Stimulated activated CD4-positive, alpha-beta T cell treated with anti-CD3 and anti-CD28 coated beads, Interleukin-12 subunit alpha, Interleukin-12 subunit beta, amount 100 ng/mL, for 4 hours (primary cell): ENCODE data around the gene AOPEP.

Experiments used
- DNase-seq: peaks from one replicate; pipeline ENCODE4 v3.0.0-alpha.2; 2020

The AOPEP gene

DNA sequence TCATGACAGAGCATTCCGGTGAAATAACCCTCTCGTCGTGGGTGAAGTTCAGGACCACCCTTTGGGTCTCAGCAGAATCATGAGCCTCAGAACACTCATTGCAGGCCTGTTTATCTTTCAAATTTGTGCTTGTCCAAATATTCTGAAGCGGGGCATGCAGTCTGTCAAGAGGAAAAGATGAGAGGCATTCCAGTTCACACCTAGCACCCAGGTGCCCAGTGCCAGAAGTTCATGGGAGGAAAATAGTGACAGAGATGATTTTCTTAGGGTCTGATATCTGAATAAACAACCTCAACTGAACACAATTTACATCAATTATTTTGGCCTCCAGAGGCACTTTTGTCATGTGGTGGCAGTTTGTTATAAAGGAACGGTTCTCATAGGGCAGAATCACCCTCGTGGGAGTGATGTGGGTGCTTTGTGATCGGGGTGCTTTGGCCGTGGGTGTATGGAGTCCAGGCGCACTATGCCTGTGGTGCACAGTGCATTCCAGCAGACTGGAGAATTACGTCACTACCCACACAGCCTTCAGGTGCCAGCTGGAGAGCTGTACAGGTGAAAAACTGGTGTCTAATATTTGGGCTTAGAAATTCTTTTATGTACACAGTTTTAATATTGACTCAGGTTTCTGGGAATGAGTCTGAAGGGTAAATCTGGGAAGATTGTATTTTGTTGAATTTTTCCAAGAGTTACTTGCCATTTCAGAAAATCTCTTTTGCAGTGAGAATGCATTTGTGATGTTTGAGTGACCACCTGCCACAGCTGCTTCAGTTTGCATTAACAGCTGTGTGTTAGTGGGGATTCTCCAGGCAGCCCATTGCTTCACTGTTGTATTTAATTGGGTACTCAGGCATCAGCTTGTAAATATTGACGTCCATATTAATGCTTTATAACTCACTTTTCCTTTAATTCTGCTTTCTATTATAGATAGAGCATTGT lies 301.7 kb downstream of the AOPEP start:
- DNase-seq: no peak

DNA sequence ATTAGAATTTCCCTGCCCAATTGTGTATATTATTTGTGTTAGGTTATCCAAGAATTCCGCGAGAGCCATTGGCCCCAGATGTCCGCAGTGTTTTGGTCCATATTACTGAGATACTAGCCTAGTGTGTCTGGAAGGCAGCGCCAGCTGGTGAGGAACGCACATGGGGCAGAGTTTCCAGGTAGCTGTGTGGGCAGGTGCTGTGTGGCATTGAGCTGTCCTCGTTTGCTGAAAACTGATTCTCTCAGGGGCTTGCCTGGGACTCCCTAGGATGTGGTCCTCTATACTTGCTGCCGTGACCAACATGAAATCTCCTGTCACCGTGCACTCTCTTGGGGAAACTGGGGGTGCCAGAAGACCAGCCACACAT lies 302.3 kb downstream of the AOPEP start:
- no peak for DNase-seq

DNA sequence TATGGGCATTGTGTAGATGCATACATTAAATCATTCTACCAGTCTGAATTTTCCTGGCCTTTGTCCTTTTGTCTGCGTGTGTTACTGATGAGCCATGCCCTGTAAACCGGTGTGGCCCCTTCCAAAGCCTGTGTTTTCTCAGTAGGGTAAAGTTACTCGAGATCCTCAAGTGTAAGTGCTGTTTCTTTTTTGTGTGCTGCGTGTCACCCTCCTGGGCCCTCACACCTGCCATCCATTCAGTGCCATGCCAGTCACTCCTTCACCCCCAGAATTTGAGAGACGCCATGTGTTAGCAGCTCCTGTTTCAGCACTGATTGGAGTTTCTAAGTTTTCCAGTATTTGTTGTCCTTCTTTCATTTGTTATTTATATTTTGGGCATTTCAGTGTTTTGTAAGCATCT lies 302.8 kb downstream of the AOPEP start:
- DNase-seq: no peak

DNA sequence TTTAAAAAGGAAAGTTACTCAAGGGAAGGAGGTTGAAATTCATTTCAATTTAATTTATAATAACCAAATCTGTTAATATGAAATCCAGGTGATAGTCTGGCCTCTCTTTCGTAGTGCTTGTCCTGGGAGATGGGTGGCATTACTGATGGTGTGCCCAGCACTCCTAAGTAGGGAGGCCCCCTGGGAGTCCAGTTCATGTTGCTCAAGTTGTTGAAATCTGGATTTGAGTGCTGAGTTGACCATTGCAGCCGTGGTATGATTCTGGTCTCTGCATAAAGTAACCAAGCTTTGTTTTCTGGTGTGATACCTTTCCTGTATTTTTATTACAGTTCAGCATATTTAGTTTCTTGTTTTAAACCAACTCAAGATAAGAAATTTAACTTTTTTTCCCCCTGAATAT lies 303.2 kb downstream of the AOPEP start:
- DNase-seq: no peak

DNA sequence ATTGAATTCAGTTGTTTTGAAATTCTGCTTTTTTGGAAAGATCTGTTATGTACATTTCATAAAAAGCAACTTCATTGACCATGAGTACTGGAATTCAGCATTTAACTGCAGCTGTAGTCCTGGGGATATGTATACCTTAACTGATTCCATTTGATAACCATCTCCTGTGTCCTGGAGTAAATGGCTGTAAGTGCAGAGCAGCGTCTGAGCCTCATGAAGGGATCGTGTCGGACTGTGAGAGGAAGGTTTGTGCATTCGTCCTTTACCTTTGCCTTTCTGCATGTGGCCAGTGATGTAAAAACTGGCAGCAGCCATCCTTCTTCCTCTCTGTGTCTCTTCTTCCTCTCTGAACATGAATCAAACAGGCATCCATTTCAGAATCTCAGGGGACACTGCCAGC lies 303.8 kb downstream of the AOPEP start:
- no peak for DNase-seq

DNA sequence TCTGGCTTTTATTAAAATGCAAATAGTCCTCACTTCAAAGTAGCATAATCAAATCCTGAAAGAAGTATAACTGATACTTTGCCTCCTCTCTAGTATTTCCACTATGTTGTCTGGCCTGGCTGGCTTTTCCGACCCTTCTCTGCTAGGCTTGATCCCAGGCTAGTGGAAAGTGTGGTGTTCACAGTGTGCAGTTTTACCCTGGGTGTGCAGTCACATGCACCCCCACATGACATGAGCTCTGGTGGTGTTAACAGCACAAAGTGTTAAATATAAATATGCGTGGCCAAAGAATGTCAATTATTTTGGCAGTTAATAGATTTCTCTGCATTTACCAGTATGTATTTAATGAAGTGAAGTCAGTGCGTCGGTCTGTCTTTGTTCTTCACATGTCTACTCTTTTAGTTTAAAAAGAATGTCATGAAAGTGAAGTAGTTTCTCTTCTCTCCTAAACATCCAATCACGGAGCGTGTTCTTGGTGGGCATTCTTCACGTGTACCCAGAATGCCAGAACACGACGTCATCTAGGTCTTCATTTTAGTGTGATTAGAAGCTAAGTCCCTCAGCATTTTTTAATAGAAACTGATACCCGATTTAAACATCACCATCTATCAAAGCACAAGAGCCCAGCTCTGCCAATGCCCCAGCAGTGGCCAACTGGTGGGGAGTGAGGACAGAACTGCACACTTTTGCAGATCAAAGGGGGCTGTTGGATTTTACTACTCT lies 304.6 kb downstream of the AOPEP start:
- no peak for DNase-seq

DNA sequence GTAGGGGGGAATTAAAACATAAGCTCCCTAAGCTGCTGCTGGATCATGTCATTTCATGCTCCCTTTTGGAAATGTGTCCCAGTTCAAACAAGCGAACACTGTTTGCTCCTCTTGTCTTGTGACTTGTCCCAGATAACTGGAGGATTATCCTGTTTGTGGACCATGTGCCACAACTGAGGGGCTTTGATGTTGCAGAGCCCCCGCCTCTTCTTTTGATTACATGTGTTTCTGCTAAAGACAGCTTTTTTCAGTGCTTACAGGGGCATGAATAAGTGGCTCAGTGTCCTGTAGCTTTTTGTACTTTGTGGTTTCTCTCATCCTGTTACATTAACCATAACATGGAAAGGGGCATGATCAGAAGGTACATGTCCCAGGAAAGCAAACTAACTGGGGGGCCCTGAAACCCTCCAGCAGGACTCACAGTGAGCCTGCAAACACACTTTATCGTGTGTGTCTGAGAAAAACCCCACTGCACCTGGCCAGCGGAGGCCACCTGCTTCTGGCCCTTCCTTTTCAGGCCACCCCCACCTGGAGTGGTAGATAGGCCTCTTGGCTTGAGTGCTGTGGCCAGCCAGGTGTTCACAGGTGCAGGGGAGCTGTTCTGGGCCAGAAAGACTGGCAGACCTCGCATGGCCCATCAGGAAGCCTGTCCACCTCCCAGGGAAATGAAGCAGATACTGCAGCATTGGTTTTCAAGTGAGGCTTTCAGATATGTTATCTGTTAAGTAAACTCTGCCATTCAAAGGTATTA lies 305.4 kb downstream of the AOPEP start:
- DNase-seq: no peak

DNA sequence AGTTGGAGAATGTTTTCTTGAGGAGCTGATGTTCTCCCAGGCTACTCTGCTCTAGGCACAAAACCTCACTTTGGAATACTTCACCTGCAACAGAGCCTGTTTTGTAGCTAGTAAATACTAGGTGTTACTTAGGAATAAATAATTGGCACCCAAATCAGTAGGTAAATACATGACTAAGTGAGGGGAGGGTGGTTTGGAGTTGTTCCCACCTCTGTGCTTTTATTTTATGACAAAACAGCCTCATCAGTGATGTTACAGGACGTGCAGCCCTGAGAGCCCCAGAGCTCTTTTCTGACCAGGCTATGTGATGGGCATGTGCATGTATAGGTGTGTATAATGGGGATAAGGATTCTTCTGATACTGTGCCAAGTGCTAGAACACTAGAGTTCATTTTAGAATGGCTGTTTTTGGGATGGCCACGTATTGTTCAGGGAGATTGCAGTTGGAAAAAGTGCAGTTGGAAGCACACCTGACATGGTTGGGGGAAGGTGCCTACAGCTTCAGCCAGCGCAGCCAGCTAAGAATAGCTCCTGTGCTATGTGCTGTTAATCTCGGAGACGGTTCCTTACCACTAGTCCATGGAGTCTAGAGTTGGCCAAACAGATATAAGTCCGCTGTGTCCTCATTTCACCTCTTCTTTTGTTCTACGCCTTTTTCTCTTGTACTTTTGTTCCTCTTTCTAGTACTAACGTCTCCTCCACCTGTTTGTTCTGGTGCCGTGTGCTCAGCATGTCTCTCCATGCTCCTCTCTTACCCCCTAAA lies 306.3 kb downstream of the AOPEP start:
- no peak for DNase-seq

DNA sequence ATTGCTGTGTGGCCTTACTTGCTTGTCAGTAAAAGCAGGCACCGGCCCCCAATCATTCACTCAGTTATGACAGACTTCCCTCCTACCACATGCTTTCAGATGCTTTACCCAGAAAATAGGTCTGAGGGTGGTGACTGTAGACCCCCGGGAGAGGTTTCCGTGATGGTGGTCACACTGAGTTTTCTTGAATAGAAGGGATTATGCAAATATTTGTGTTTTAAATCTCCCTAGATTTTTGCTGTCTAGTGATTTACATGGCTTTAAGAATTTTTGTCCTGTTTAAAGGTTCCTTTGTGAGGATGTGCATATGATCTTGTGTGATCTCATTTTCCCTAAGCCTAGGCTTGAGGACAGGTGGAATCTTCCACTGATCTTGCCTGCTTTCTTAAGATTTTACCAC lies 309.3 kb downstream of the AOPEP start:
- no peak for DNase-seq

DNA sequence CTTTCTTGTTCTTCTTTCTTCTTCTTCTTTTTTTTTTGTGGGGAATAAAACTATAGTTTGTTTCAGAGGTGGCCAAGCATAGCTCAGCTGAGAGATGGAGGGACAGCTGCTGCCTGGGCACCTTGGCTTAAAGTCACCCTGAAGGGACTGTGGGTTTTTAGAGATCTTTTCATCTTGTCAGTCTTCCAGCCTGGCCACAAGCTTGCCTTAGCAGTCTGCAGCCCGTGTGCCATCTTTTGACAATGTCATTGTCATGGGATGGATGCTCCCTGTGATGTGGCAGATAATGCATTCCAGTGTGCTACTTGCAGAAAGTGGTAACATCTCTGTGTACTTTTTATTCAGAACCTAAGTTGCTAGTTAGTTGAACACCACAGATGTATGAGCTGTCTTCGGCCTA lies 310.2 kb downstream of the AOPEP start:
- DNase-seq: no peak

DNA sequence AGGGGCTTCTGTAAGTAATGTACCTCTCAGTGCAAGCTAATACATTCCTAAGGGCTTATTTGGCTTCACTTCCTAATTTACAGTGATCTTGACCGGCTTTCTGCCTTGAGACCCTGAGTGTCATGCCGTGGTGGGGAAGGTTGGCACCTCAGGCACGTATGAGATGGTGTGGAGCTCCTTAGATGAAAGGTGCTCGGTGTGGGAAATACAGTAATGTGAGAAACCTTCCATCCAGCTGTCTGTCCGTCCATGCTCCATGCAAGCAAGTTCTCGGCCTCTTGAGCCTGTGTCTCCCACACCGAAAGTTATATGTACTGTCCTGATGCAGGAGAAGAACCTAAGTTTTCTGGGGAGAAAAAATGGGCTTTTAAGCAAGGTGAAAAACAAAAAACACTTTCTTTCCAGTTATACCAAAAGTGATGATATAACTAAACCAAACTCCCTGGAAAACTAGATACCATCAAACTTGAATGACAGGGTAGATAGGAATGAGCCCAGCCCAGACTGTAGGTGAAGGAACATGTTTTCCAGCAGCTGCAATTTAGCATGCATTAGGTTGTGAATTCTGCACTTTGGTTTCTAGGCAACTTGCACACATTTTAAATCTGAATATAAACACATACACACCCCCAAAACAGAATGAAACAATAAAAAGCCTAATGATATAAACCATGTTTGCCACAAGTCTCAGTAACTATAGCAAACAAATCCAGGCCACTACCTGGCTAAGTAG lies 311.5 kb downstream of the AOPEP start:
- DNase-seq: no peak

DNA sequence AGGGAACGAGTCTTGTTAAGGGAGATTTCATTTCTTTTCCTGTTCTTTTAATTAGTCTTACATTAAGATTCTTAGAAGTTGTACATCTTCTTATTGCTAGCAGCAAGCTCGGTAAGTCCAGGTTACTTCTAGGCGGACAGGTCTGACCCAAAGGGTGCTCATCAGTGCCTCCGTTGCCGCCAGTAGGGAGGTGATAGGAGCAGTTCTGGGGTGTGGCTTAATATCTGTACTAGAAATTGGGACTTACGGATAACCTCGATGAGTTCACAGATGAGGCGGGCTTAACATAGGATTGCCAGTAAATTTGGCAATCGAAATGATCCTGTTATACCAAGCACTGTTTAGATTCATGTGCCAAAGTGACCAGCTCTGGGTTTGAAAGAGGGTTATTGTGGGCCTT lies 312.2 kb downstream of the AOPEP start:
- no peak for DNase-seq

DNA sequence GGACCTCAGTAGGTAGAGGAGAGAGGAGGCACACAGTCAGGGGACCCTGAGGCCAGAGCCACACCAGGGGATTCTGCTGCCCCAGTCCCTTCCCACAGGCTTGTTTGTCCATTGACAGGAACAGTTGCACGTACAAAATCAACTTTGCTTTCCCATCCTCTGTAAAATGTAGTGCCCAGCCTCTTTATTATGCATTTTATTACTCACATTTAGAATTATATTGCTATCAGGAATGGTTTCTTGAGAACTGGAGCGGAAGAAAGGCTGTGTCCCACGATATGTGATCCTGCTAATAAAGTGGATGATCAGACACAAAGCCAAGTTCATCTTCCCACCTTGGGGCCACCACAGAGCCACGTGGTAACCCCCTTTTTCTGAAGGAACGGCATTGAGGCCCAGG lies 313.6 kb downstream of the AOPEP start:
- no peak for DNase-seq

DNA sequence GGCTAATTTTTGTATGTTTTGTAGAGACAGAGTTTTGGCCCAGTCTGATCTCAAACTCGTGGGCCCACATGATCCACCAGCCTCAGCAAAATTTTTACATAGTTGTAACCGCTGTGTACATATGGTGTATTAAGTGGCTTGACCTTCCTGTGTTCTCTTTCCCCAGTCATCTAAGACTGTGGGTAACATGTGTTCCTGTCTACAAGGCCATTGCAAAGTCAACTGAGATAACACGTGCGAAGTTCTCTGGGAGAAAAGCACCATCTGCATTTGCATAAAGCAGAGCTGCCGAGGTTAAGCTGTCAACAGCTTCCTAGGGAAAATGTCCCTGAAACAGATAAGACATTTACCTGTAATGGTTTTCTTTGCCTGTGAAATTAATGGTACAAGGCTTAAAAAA lies 317.3 kb downstream of the AOPEP start:
- no peak for DNase-seq

DNA sequence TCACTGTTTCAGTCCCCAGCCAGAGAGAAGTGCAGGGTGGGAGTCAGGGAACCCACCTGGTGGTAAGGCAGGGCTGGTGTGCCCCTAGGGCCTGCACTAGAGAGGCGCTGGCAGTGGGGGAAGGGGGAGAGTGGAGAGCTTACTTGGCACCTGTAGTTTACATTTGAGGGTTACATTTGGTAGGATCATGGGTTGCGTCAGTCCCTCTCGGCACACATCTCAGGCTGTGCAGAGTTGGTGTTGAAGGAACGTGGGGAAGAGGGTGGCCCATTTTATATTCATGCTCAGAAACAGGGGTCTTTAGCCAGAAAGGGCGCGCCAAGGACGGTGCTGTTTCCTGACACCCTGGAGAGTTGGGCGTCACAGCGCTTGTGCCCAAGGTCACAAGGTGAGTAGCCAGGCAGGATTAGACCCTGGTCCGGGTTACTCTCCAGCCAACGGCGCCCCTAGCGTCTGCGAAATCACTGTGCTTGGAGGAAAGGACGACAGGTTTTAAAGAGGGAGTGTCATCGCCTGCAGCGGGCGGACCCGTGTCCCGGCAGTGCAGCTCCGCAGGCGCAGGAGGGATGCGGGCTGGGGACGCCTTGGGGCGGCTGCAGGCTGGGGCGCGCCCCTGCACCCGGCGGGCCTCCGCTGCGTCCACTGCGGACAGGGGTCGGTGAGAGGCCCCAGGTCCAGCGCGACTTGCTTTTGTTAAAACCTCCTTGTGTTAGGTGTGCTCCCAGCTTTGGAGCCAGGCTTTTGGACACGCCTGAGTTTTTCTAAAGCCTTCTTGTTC lies 318.4 kb downstream of the AOPEP start:
- no peak for DNase-seq

DNA sequence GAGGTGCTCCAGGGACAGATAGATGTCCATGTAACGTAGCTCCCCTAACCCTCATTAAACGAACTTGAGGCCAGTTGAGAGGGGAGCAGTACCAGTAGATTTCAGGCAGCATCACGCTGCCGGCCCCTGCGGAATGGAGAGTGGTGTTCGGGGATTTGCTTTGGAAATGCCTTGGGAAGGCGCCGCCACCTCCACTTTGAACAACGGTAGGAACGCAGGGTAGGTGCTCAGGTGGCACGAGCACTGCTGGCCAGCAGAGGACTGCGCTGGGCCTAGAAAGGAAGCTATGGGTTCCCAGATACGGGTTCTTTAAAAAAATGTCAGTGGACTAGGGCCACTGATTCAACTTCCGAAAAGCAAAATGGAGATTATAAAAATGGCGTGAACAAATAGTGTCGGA lies 319.3 kb downstream of the AOPEP start:
- no peak for DNase-seq

DNA sequence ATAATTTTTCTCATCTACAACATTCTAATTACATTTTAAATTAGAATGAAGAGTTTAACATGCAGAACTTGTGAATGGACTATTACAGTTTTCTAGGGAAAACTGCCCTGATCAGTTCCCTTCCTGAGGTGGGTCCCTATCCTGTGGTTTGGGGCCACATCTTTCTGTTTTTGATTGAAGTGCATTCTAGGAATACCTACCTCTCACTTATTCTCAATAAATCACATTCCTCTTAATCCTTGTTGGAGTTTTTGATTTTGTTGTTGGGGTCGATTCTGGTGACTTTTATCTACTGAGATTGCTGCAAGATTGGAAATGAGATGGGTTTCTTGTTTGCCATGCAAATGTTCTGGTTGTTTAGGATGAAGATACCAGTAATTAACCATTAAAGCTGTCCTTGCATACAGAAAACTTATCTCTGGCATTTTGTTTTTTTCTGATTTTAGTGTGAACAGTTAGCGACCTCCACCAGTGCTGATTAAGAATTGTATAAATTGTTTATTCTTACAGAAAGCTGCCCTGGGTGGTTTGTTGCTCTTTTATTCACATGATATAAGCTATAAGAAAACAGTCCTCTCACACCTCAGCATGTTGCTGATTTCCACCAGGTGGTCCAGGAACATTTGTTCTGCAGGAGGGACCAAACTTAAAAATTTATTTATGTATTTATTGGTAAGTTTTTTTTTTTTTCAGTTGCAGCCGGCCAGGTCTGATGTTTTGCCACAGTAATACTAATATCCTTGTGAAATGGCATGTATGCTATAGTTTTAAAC lies 321.1 kb downstream of the AOPEP start:
- DNase-seq: no peak

DNA sequence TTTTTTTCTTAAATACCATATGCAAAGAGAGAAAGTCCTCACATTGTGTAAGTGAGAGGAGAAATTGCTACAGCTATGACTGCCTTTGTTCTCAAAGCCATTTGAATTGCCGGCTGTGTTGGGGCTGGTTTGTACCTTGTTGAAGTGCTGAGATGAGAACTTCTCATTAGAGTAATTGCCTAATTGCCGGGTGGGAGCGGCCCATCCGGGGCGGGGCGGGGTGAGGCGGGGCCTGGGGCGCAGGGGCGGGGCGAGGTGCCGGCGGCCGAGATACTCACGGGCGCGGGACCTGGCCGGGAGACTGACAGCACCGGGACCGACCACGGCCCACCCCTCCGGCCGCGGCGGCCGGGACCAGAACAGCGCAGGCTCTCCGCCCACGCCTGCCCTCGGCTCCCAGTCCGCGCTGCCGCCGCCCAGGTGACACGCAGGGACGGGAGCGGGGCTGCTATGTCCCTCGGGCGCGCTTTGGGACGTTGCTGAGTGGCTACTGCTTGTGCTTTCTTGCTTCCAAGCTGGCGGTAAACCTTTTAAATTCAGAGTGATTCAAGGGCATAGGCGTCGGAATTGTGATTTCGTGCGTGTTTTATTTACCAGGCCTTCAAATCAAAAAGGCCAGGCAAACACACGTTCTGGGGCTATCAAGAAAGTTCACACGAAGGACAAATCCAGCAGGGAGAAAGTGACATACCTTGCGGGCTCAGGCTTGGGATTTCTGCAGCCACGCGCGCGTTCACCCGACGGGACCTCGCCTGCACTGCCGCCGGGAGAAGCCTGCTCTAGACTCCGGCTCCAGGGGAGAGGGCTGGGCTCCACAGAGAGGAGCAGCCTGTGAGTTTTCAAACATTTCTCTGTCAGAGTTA lies 322.0 kb downstream of the AOPEP start:
- DNase-seq: peak; percentile 60

DNA sequence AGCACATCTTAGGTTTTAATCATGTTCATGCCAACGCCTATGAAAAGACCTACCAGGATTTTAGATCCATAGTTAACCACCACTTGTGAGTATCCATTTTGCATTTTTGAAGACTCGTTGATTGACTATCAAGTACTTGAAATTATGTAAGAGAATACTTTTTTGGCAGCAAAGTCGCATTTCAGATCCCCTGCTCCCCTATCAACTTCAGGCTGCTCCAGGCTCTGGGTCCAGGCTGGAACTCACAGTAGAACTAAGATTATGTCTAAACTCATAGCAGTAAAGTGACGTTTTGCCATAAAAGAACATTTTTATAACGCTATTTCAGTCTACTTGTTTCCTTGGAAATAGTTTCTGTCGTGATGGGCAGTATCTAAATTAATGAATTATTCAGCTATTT lies 323.3 kb downstream of the AOPEP start:
- no peak for DNase-seq
